GM12875 (cell line): Measurements from ENCODE around the gene PRSS53.

Source experiments
- H3K4me3 ChIP-seq: one replicate; pipeline ENCODE4 v1.5.1; 2011; ENCODE audit warnings: low read depth, low read length, control low read depth
- TF ChIP-seq, protein P1 (sequence below): IDR thresholded peaks from 2 replicates; pipeline ENCODE4 v1.5.1; 2011; ENCODE audit warnings: low read depth, mild to moderate bottlenecking, control low read depth, inconsistent platforms, low read length, moderate library complexity, borderline replicate concordance; ENCODE audit not compliant: insufficient read depth

PRSS53 gene

DNA sequence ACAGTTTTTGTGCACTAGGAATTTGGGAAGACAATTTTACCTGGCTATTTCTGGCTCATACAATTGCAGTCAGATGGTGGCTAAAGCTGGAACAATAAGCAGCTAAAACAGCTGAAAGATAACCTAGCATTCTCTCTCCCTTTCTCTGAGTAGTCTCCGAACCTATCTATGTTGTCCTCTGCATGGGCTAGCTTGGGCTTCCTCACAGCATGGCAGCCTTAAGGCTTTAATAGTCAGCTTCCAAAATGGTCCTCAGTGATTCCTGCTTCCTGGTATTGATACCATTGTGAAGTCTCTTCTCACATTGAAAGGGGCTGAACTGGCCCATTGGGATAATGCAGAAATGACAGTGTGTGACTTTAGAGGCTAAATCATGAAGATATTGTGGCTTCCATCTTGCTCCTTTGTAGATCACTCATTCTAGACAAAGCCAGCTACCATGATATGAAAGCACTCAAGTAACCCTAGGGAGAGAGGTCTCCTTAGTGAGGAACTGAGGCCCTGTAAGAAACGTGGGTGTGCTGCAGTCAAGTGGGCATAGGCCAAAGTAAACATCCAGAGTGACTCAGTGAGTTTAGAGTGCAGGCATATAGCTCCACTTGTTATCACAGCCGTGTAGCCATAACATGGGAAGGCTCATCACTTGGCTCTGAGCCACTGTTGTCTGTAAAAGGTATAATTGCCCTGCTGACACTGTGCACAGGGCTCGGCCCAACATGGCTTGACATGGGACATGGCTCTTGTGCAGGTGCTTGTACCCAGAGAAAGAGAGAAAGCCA lies 11.3 kb upstream of the PRSS53 start:
- TF ChIP-seq, protein P1, sequence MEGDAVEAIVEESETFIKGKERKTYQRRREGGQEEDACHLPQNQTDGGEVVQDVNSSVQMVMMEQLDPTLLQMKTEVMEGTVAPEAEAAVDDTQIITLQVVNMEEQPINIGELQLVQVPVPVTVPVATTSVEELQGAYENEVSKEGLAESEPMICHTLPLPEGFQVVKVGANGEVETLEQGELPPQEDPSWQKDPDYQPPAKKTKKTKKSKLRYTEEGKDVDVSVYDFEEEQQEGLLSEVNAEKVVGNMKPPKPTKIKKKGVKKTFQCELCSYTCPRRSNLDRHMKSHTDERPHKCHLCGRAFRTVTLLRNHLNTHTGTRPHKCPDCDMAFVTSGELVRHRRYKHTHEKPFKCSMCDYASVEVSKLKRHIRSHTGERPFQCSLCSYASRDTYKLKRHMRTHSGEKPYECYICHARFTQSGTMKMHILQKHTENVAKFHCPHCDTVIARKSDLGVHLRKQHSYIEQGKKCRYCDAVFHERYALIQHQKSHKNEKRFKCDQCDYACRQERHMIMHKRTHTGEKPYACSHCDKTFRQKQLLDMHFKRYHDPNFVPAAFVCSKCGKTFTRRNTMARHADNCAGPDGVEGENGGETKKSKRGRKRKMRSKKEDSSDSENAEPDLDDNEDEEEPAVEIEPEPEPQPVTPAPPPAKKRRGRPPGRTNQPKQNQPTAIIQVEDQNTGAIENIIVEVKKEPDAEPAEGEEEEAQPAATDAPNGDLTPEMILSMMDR: no peak
- H3K4me3 ChIP-seq: no peak overlapping the region

DNA sequence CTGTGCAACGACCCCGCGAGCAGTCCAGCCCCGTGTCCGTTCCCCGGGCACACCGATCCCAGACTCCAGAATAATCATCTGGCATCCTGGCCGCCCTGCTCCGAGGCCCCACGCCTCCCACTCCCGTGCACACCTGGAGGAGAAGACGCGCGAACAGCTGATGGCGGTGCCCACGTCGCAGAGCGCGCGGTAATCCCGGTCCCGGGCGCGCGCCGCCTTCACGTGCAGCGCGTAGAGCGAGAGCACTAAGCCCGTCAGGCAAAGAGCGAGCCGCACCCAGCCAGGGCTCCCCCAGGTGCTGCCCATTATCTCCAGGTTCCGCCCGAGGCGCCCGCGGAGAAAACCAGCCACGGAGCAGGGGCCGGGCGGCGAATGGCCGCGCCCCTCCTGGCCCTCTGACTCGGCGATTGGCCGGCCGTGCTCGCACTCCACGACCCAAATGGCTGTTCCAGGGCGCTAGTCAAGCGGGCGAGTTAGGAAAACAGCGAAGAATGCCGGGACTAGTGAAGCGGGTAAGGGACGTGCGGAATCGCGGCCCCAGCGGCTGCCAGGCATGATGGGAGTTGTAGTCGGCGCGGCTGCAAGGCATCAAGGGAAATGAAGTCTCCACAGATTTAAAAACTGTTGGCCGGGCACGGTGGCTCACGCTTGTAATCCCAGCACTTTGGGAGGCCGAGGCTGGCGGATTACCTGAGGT lies 5.8 kb upstream of the PRSS53 start, which contains the start of gene VKORC1:
TSS of gene VKORC1 (minus strand) at position 374 of the 697 bp plus-strand sequence. CDS start at position 306, 68 bp downstream.
- H3K4me3 ChIP-seq: peak within 1 kb of the TSS; percentile 65
- TF ChIP-seq, protein P1: no peak

DNA sequence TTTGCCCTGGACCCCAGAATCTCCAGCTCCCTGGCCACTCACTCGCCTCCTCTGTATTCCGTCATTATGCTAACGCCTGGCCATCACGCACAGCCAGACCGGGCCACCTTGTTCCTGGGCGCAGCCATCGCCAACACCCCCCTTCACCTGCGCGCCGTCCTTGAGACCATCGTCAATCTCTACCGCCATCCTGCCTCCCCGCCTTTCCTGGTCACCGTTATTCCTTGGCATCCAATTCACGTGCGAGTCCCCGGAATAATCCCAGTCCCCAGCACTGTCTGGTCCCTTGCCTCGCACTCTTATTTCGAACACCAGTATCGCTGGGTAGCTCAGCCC lies 5.3 kb upstream of the PRSS53 start:
- TF ChIP-seq, protein P1: no peak
- peak overlapping the region; percentile 65 for H3K4me3 ChIP-seq

DNA sequence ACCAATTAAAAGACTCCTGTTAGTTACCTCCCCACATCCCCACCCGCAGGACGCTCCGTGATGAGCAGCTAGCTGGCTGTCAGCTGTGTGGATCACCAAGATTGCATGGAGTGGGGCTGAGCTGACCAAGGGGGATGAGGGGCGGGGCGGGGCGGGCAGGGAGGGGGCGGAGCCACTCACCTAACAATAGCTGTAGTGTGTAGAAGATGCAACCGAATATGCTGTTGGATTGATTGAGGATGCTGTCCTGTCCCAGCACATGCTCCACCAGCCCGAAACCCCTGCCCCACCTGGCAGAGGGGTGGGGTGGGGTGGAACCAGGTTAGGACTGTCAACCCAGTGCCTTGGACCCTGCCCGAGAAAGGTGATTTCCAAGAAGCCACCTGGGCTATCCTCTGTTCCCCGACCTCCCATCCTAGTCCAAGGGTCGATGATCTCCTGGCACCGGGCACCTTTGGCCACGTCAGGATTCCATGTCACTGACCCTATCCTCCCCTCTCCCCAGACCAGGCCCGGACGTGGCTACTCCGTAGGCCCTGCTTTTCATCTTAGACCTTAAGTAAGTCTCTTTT lies 4.5 kb upstream of the PRSS53 start:
- peak overlapping the region; percentile 23 for H3K4me3 ChIP-seq
- TF ChIP-seq, protein P1: no peak

DNA sequence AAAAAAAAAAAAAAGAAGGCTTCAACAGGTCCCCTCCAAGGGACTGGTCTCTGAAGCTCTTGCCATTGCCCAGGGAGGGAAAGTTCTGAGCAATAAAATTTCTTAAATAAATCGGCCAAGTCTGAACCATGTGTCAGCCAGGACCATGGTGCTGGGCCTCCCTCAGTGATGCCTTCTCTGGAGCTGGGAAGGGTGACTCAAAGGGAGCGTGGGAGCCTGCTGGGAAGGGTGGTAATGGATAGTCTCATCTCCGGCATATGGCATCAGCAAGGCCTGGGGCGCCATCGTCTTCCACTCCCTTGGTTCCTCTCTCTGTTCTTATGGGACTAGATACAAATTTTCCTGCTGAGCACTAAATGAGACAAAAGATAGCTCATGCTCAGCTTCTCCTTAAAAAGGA lies 3.6 kb upstream of the PRSS53 start:
- H3K4me3 ChIP-seq: no peak overlapping the region
- TF ChIP-seq, protein P1: no peak

DNA sequence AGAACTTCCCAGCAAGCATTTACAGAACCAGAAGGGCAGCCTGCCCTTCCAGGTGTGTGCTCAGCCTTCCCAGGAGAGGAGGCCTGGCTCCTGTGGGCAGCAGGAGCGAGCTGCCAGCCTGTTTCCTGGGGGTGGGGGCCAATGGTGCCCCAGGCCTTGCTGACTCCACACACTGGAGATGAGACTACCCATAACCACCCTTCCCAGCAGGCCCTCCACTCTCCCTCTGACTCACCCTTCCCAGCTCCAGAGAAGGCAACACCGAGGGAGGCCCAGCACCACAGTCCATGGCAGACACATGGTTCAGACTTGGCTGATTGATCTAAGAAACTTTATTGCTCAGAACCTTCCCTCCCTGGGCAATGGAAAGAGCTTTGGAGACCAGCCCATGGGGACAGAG lies 1.8 kb upstream of the PRSS53 start:
- TF ChIP-seq, protein P1: no peak
- H3K4me3 ChIP-seq: no peak overlapping the region
